Prostate gland (tissue), 2 donors: Measurements from ENCODE around the gene PSG3.

ENCODE experiments used
- CTCF ChIP-seq, 4 experiments: fragments of 200-600 bp in 2 of 4; fragments of 450-650 bp in 2 of 4; sonication (generic) in 2 of 4; IDR thresholded peaks; 1 replicate in 3 of 4; 2 replicates in 1 of 4; pipeline ENCODE4 v1.5.1; 2016 to 2019; ENCODE audit warnings: antibody characterized with exemption in 4 of 4, mild to moderate bottlenecking in 2 of 4, moderate library complexity in 2 of 4
- POLR2A ChIP-seq: fragments of 450-650 bp; IDR thresholded peaks from one replicate; pipeline ENCODE4 v1.6.1; 2016; ENCODE audit warnings: antibody characterized with exemption, mild to moderate bottlenecking
- POLR2AphosphoS5 ChIP-seq: sonication (generic); formaldehyde crosslinking; IDR thresholded peaks from one replicate; pipeline ENCODE4 v1.6.1; 2017; ENCODE audit warnings: antibody characterized with exemption

- TF ChIP-seq POLR2AphosphoS5 (no peak), CTCF (IDR thresholded peaks at IDR 0.05) (peak in 1 of 4 experiments; percentile 48), POLR2A (no peak)
Measured at GRCh38 chr19:42693760-42694350, 46.4 kb downstream of the PSG3 start.
